CD4-positive, alpha-beta T cell treated with Interferon alpha-2 for 1 hour (primary cell): ENCODE measurements around the gene RCAN2.
A peak's percentile ranks its signal among the peaks of the same experiment; 100 is the strongest.

ENCODE experiments used
- DNase-seq, 2 donors: peaks; one replicate each; pipeline ENCODE4 v3.0.0-alpha.2; 2020 to 2022

Gene RCAN2

GRCh38 chr6:46491201-46491627 is at the start of gene RCAN2:
RCAN2 (minus strand) TSS chr6:46491449.
- peak in 1 of 2 donors; percentile 5 for DNase-seq

GRCh38 chr6:46539866-46540265 is 48.6 kb upstream of the RCAN2 start:
- DNase-seq, result no peak

GRCh38 chr6:46538800-46539480 is 47.7 kb upstream of the RCAN2 start:
- no peak for DNase-seq

- no peak for DNase-seq
These were observed 39.6 kb upstream of the RCAN2 start for GRCh38 chr6:46530896-46531295.

GRCh38 chr6:46528961-46529750 is 37.9 kb upstream of the RCAN2 start:
- no peak for DNase-seq

- no peak for DNase-seq
These were observed 35.4 kb upstream of the RCAN2 start for GRCh38 chr6:46526607-46527006.

GRCh38 chr6:46525583-46525982 is 34.3 kb upstream of the RCAN2 start:
- DNase-seq, result no peak

- DNase-seq, result no peak
These were observed 30.3 kb upstream of the RCAN2 start for GRCh38 chr6:46521464-46521971.

- DNase-seq, result no peak
These were observed 26.0 kb upstream of the RCAN2 start for GRCh38 chr6:46517202-46517601.

GRCh38 chr6:46513533-46513932 is 22.3 kb upstream of the RCAN2 start:
- DNase-seq, result no peak

- no peak for DNase-seq
These were observed 20.1 kb upstream of the RCAN2 start for GRCh38 chr6:46511320-46511719.

GRCh38 chr6:46510651-46511050 is 19.4 kb upstream of the RCAN2 start:
- no peak for DNase-seq

- no peak for DNase-seq
These were observed 18.8 kb upstream of the RCAN2 start for GRCh38 chr6:46509981-46510510.

GRCh38 chr6:46509063-46509462 is 17.8 kb upstream of the RCAN2 start:
- DNase-seq, result no peak

GRCh38 chr6:46507426-46507825 is 16.2 kb upstream of the RCAN2 start:
- no peak for DNase-seq

GRCh38 chr6:46505693-46506512 is 14.7 kb upstream of the RCAN2 start:
- no peak for DNase-seq

GRCh38 chr6:46504242-46504641 is 13.0 kb upstream of the RCAN2 start:
- no peak for DNase-seq

- DNase-seq, result no peak
These were observed 11.4 kb upstream of the RCAN2 start for GRCh38 chr6:46502486-46503119.

GRCh38 chr6:46501136-46502089 is 10.2 kb upstream of the RCAN2 start:
- no peak for DNase-seq

- DNase-seq, result no peak
These were observed 9.1 kb upstream of the RCAN2 start for GRCh38 chr6:46500382-46500781.
